GM15510 (cell line): Measurements from ENCODE around the gene STARD4.

ENCODE experiments used
- POLR2A ChIP-seq: IDR thresholded peaks from 3 replicates; pipeline ENCODE4 v1.6.1; 2011; ENCODE audit warnings: borderline replicate concordance; ENCODE audit not compliant: insufficient read length; ENCODE audit errors: extremely low read depth

The STARD4 gene

DNA sequence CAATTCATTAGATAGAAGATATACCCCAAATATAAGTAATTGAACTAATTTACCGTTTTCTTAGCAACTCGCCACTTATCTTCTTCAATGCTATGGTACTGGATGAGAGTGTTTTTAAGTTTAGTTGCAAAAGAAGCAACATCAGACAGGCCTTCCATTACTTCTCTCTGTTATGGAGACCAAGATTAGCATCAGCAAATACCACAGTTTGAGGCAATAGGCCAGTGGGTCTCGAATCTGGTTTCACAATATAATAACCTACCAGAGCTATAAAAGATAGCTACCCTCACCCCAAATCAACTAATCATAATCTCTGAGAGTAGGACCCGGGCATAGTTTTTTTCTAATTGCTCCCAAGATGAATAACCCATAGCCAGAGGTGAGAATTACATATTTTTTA is 5.1 kb downstream of the STARD4 start:
- TF ChIP-seq POLR2A, result no peak

DNA sequence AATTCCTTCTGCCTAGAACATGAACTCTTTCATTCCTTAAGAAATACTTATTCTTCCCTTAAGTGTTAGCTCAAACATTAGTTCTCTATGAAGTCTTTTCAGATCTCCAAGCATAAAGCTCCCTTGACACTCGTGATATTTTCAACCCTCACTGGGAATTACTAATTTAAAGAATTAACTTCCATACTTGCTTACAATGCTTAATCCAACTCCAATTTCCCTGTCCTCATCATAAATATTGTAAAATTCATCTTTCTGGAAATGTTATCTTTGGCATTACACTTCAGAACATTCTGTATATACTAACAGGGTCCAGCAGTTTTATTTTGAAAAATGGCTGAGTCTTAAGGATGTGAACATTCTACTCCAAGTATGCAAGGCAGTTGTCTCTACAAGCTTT is 7.2 kb downstream of the STARD4 start:
- TF ChIP-seq POLR2A, result no peak

DNA sequence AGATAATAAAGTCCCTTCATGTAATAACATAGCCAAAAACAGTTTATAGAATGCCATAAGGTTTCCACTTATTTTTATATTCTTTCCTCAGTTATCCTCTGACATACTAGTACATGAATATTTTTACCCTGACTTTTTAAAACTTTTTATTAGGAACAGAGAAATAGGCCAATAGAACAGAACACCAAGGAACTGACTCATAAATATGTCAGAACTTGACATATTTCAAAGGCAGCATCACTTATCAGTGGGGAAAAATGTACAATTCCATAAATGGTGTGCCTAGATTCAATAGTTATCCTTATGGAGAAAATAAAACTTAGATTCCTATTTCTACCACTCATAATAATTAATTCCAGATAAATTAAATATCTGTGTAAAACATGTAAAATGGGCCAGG is 9.4 kb downstream of the STARD4 start:
- TF ChIP-seq POLR2A, result no peak

- no peak for TF ChIP-seq POLR2A
Observed at GRCh38 chr5:111498346-111498745, 14.0 kb downstream of the STARD4 start.

DNA sequence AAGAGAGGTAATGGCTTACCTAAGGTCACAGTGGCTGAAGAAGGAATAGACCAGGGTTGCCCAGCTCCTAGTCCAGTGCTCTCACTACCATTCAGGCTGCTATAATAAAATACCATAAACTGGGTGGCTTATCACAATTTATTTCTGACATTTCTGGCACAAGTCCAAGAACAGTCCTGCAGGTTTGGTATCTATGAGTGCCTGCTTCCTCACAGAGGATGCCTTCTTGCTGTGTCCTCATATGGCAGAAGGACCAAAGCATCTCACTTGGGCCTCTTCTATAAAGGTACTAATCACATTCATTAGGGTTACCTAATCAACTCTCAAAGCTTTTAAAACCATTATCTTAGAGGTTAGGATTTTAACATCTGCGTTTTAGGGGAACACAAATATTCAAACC is 17.2 kb downstream of the STARD4 start:
- no peak for TF ChIP-seq POLR2A

DNA sequence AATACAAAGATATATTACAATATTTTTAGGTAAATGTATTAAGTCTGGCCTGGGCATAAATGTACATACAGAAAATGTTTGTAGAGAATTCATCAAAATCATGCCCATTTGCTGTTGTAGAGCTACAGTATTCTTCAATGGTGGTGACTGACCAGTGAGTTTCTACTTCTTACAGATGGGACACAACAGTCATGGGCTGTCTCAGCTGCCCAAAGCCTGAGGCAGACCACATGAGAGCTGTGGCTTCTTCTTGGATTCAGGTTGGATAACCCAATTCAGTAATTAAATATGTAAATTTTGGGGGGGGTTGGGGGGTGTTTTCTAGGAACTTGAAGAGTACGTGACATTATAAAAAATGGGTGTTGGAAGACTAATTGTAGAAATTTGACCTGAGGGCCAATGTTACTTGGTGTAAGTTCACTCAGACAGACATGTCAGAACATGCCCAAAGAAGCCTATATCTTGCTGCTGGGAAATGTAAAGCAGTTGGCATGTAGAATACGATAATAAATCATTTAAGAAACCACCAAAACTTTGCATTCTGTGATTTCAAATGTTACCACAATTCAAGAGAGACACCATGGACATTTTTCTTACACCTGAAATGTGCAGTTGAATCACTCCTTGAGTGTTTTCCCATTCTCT is 17.9 kb downstream of the STARD4 start:
- TF ChIP-seq POLR2A, result no peak

- TF ChIP-seq POLR2A, result no peak
Observed at GRCh38 chr5:111493031-111493430, 19.3 kb downstream of the STARD4 start.

DNA sequence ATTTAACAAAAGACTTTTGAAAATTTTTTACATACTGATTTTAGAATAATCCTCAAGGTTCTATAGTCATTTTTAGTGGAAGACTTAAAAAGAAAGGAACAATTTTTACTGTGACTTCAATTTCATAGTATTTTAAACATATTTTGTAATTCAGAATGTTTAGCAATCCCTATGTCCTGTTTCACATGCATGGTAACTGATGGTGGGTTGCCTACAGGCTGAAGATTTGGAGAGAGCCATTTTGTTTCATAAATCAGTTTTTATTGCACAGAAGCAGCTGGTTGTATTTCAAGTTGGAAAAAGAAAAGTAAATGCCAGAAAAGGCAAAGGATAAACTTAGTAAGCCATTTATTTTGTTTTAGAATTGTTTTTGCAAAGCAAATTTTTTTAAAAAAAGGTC is 24.0 kb downstream of the STARD4 start:
- TF ChIP-seq POLR2A, result no peak

- TF ChIP-seq POLR2A, result no peak
Observed at GRCh38 chr5:111486926-111487325, 25.4 kb downstream of the STARD4 start.

DNA sequence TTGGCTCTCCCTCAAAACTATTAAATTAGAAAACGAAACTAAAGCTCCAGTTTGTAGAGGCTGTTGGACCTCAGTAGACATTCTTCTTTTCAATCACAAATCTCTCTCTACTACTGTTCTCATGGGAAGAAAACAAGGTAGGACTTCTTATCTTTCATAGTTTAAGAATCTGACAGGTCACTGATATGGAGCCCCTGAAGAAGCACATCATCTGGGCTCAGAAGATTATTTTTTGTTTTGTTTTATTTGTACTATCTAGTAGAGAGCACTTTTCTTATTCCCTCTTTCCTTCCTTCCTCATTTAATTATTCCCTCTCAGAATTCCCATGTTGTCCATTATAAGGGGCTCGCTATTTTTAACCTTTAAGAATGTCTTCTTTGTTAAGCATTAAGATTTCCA is 26.3 kb downstream of the STARD4 start:
- TF ChIP-seq POLR2A, result no peak

- TF ChIP-seq POLR2A, result no peak
Observed at GRCh38 chr5:111480346-111480745, 32.0 kb downstream of the STARD4 start.

- no peak for TF ChIP-seq POLR2A
Observed at GRCh38 chr5:111478898-111479297, 33.4 kb downstream of the STARD4 start.

DNA sequence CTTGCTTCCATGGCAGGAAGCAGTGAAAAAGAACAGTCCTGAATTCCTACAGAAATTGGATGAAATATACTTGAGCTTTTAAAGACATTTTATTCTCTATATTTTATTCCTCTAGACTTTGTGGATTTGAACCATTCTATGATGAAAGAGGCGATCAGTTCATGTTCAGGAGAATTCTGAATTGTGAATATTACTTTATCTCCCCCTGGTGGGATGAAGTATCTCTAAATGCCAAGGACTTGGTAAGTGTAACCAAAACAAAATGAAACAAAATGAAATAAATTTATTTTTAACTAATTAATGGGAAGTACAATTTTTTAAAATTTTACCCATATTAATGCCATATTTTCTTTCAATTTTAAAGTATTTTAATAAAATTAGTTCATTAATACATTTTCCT is 34.1 kb downstream of the STARD4 start:
- no peak for TF ChIP-seq POLR2A

DNA sequence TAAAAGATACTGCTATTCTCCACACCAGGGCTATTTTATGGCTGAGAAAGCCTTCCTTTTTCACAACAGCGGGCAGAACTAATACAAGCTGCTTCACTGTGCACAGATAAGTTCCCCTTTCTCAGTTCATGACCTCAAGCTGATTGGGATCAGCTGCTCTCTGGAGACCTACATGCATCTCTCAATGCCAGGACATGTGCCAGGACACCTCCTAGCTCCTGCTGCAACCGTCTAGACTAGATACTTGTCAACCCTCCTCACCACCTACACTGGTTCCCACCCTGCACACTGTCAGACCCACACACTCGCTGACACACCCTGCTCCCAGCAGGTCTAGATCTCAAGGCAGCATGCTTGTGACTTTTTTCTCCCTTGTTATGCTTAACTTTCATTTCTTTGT is 39.8 kb downstream of the STARD4 start:
- no peak for TF ChIP-seq POLR2A

DNA sequence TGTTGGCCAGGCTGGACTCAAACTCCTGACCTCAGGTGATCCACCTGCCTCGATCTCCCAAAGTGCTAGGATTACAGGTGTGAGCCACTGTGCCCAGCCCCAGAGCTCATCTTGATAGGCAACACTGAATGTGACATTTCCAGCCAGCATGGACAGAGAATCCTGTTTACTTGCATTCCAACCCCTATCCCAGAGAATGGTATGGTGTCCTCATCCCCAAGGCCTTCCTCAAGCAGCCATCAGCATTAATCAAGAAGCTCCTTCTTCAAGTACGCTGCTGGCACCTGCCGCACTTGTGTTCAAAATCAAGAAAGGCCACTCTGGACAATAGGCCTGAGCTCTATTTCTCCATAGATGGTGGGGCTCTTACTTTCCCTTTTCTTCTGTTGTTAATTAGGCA is 40.2 kb downstream of the STARD4 start:
- TF ChIP-seq POLR2A, result no peak

- no peak for TF ChIP-seq POLR2A
Observed at GRCh38 chr5:111469903-111470302, 42.4 kb downstream of the STARD4 start.
